Sigmoid colon (tissue), 7 donors: ENCODE measurements around the gene CDKL1. TPM values are rescaled to one million over a fixed set of nuclear protein-coding genes. Genes with fewer than 3 reads are reported as not detected.

Experiments used
- DNase-seq: peaks from one replicate; pipeline ENCODE4 v3.0.0-alpha.2; 2019
- H3K27ac ChIP-seq, 4 donors: fragments of 200-600 bp; sonication (generic); one replicate each; pipeline ENCODE4 v1.5.1; 2016 to 2019; ENCODE audit warnings: mild to moderate bottlenecking in 1 of 4
- H3K27me3 ChIP-seq, 3 donors: fragments of 200-600 bp; sonication (generic); one replicate each; pipeline ENCODE4 v1.5.1; 2019; ENCODE audit warnings: mild to moderate bottlenecking in 1 of 3
- H3K36me3 ChIP-seq, 4 donors: fragments of 200-600 bp; sonication (generic); one replicate each; pipeline ENCODE4 v1.5.1; 2016 to 2019
- H3K4me1 ChIP-seq, 4 donors: fragments of 200-600 bp; sonication (generic); one replicate each; pipeline ENCODE4 v1.5.1; 2017 to 2019
- H3K4me3 ChIP-seq, 4 donors: fragments of 200-600 bp; sonication (generic); one replicate each; pipeline ENCODE4 v1.5.1; 2017 to 2019; ENCODE audit warnings: mild to moderate bottlenecking in 2 of 4, moderate library complexity in 1 of 4
- H3K9me3 ChIP-seq, 4 donors: fragments of 200-600 bp in 3 of 4; sonication (generic) in 3 of 4; one replicate each; pipeline versions ENCODE4 v1.5.1 to v1.6.1; 2013 to 2019
- EP300 ChIP-seq, 4 donors: sonication (generic); formaldehyde crosslinking; IDR thresholded peaks; one replicate each; pipeline ENCODE4 v1.6.1; 2017; ENCODE audit warnings: antibody characterized with exemption in 4 of 4
- POLR2A ChIP-seq, 2 donors: fragments of 450-650 bp; IDR thresholded peaks; one replicate each; pipeline ENCODE4 v1.6.1; 2016; ENCODE audit warnings: antibody characterized with exemption in 2 of 2, mild to moderate bottlenecking in 2 of 2, moderate library complexity in 2 of 2
- POLR2AphosphoS5 ChIP-seq, 4 donors: sonication (generic); formaldehyde crosslinking; IDR thresholded peaks; one replicate each; pipeline ENCODE4 v1.6.1; 2017; ENCODE audit warnings: antibody characterized with exemption in 4 of 4
- WGBS, 2 donors: extraction: QIAGEN DNeasy Blood & Tissue Kit; methylation state at CpG; one replicate each; pipeline ENCODE4 v1.1.7; 2013; 5-methylcytosine and 5-hydroxymethylcytosine counted together
- intact Hi-C: fragments of 100-400 bp; cut with DNase I; formaldehyde crosslinking; loops from one replicate; pipeline ENCODE4 v1.15.1; 2023
- polyA plus RNA-seq, 3 donors: library from polyadenylated mRNA; stranded (reverse); fragments of 200-250 nt; gene quantifications; one replicate each; pipeline ENCODE4 v1.2.3, GENCODE V29; 2013
- total RNA-seq, 4 donors: library from RNA; depleted of rRNA; stranded (reverse); fragments of >200 nt; gene quantifications; one replicate each; pipeline ENCODE4 v1.1.0, GENCODE V29; 2016
- TF ChIP-seq, protein P1 (sequence below), 4 experiments: fragments of 450-650 bp in 3 of 4; fragments of 200-600 bp in 1 of 4; IDR thresholded peaks; one replicate each; pipeline ENCODE4 v1.5.1; 2016 to 2019; ENCODE audit warnings: antibody characterized with exemption in 4 of 4, mild to moderate bottlenecking in 3 of 4, moderate library complexity in 2 of 4
- donor health status: healthy with polysubstance abuse.
- donor health status: Bipolar disorder and iron deficiency.
- donor health status: healthy.

The CDKL1 gene
- total and polyA plus RNA-seq, 7 donors = 4.2 to 91.8 (median 39.8) TPM

DNA sequence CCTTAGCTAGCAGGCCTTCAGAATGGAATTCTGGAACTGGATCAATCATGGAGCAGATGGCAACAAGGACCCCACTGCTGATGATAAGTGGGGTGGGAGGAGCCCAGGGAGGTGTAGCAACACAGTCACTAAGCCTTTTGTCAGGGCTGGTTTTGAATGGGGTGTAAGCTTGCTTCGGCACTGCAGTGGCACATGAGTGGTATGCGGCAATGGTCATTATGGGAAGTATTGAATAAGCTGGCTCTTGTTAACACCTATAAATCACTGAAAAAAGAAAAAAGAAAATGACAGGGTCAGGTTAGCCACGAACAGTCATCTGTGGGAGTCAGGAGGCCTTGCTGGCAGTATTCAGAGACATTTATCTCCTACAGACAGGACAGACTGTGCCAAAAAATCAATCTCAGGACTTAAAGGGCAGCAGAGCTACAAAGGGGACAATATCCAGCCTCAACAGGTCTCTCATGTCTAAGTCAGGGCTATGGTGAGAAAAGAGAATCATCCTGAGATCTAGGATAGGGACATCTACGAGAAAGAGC, 19.1 kb downstream of the CDKL1 start:
- Histone ChIP-seq H3K27me3 (no peaks in the 10 kb centered on the region), H3K4me3 (no peak overlapping the region), H3K9me3 (no peaks in the 10 kb centered on the region), H3K36me3 (peaks cover 0 to 47% (median 0%) of the 10 kb centered on the region in 4 donors), H3K4me1 (peaks cover 0 to 4% (median 0%) of the 10 kb centered on the region in 4 donors), H3K27ac (no peak overlapping the region)
- TF ChIP-seq, protein P1, sequence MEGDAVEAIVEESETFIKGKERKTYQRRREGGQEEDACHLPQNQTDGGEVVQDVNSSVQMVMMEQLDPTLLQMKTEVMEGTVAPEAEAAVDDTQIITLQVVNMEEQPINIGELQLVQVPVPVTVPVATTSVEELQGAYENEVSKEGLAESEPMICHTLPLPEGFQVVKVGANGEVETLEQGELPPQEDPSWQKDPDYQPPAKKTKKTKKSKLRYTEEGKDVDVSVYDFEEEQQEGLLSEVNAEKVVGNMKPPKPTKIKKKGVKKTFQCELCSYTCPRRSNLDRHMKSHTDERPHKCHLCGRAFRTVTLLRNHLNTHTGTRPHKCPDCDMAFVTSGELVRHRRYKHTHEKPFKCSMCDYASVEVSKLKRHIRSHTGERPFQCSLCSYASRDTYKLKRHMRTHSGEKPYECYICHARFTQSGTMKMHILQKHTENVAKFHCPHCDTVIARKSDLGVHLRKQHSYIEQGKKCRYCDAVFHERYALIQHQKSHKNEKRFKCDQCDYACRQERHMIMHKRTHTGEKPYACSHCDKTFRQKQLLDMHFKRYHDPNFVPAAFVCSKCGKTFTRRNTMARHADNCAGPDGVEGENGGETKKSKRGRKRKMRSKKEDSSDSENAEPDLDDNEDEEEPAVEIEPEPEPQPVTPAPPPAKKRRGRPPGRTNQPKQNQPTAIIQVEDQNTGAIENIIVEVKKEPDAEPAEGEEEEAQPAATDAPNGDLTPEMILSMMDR (IDR thresholded peaks at IDR 0.05) = no peak
- TF ChIP-seq POLR2AphosphoS5 (IDR thresholded peaks at IDR 0.05) = no peak
- TF ChIP-seq EP300 (IDR thresholded peaks at IDR 0.05) = no peak
- TF ChIP-seq POLR2A (IDR thresholded peaks at IDR 0.05) = no peak
- intact Hi-C loops = no loop called here
- no peak for DNase-seq
- WGBS, 2 donors = 76 to 88% methylated on average over 4 of the region's 4 CpGs

DNA sequence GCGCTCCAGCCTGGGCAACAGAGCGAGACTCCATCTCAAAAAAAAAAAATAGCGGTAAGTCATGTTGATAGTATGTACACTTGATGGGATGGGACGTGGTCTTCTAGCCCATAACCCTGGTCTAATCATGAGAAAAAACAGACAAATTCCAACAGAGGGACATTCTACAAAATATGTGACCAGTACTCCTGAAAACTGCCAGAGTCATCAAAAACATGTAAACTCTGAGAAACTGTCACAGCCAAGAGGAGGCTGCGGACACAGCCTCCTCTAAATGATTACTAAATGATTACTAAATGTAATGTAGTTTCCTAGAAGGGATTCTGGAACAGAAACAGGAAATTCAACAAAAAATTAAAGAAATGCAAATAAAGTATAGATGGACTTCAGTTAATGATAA, 20.9 kb downstream of the CDKL1 start:
- no peaks in the 10 kb centered on the region for H3K9me3 ChIP-seq
- intact Hi-C loops = no loop called here
- H3K27ac ChIP-seq = no peak overlapping the region
- WGBS, 2 donors = 89 to 99% methylated on average over 5 of the region's 5 CpGs
- no peak for DNase-seq
- TF ChIP-seq POLR2AphosphoS5 (IDR thresholded peaks at IDR 0.05) (no peak), POLR2A (IDR thresholded peaks at IDR 0.05) (no peak), EP300 (IDR thresholded peaks at IDR 0.05) (no peak)
- TF ChIP-seq, protein P1 (IDR thresholded peaks at IDR 0.05) = no peak
- peaks cover 0 to 40% (median 0%) of the 10 kb centered on the region in 4 donors for H3K36me3 ChIP-seq
- peaks cover 0 to 4% (median 0%) of the 10 kb centered on the region in 4 donors for H3K4me1 ChIP-seq
- H3K27me3 ChIP-seq = no peaks in the 10 kb centered on the region
- no peak overlapping the region for H3K4me3 ChIP-seq

DNA sequence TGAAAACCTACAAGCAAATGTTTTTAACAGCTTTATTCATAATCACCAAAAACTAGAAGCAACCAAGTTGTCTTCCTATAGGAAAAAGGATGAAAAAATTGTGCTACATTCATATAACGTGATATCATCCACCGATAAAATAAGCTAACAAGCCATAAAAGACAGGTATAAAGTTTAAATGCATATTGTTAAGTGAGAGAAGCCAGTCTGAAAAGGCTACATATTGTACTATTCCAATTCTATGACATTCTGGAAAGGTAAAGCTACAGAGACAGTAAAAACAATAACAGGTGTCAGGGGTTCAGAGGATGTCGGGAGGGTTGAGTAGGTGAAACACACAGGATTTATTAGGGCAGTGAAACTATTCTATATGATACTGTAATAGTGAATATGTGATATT, 22.7 kb downstream of the CDKL1 start:
- peaks cover 0 to 4% (median 0%) of the 10 kb centered on the region in 4 donors for H3K4me1 ChIP-seq
- peaks cover 0 to 22% (median 0%) of the 10 kb centered on the region in 4 donors for H3K36me3 ChIP-seq
- no peak overlapping the region for H3K27ac ChIP-seq
- no peaks in the 10 kb centered on the region for H3K27me3 ChIP-seq
- H3K9me3 ChIP-seq = no peaks in the 10 kb centered on the region
- DNase-seq = no peak
- WGBS, 2 donors = 19 to 61% methylated on average over 3 of the region's 3 CpGs
- H3K4me3 ChIP-seq = no peak overlapping the region
- TF ChIP-seq, protein P1 (IDR thresholded peaks at IDR 0.05) = no peak
- no peak for TF ChIP-seq POLR2A (IDR thresholded peaks at IDR 0.05)
- TF ChIP-seq EP300 (IDR thresholded peaks at IDR 0.05) = no peak
- TF ChIP-seq POLR2AphosphoS5 (IDR thresholded peaks at IDR 0.05) = no peak
- intact Hi-C loops = no loop called here

DNA sequence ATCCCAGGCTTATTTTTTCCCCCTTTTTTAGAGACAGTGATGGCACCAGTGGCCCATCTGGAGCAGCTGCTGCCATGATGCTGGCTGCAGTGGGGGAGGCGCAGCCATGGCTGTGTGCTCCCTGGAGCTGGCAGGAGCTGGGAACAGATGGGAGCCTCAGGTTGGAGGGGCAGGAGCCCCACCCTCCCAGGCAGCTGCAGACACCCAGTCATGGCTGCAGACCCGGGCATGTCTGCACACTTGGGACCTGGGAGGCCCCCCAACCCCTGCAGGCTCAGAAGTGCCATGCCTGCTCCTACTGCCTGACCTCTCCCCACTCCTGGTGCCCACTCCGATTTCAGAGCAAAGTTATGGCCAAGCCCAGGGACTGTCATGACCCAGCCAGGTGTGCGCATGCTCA, 25.1 kb downstream of the CDKL1 start:
- Histone ChIP-seq H3K27ac (no peak overlapping the region), H3K36me3 (peaks cover 0 to 3% (median 0%) of the 10 kb centered on the region in 4 donors), H3K4me3 (no peak overlapping the region), H3K27me3 (no peaks in the 10 kb centered on the region), H3K4me1 (no peaks in the 10 kb centered on the region), H3K9me3 (no peaks in the 10 kb centered on the region)
- TF ChIP-seq EP300 (IDR thresholded peaks at IDR 0.05) (no peak), POLR2AphosphoS5 (IDR thresholded peaks at IDR 0.05) (no peak), POLR2A (IDR thresholded peaks at IDR 0.05) (no peak)
- TF ChIP-seq, protein P1 (IDR thresholded peaks at IDR 0.05) = no peak
- DNase-seq = no peak
- intact Hi-C loops = no loop called here
- WGBS, 2 donors = 92 to 94% methylated on average over 4 of the region's 4 CpGs

DNA sequence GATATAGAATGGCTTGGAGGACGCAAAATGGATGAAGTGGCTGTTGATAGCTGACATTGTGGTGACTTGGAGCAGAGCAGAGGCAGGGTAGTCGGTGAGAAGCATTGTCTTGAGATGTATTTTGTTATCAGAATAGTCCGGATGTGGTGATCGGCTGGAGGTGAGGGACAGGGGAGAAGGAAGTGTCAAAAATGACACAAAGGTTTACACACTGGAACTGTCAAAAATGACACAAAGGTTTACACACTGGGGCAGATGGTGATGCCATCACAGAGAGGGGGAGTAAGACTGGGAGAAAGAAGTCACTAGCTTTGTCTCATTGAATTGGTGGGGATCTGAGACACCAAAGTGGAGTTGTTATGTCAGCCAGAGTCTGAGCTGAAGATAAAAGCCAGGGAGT, 30.1 kb downstream of the CDKL1 start:
- Histone ChIP-seq H3K36me3 (no peaks in the 10 kb centered on the region), H3K4me1 (peaks cover 0 to 15% (median 11%) of the 10 kb centered on the region in 4 donors), H3K27ac (no peak overlapping the region), H3K27me3 (no peaks in the 10 kb centered on the region), H3K9me3 (no peaks in the 10 kb centered on the region), H3K4me3 (no peak overlapping the region)
- no peak for DNase-seq
- 91 to 94% methylated on average over 4 of the region's 4 CpGs for WGBS, 2 donors
- intact Hi-C loops = no loop called here
- TF ChIP-seq POLR2A (IDR thresholded peaks at IDR 0.05) (no peak), EP300 (IDR thresholded peaks at IDR 0.05) (no peak), POLR2AphosphoS5 (IDR thresholded peaks at IDR 0.05) (no peak)
- TF ChIP-seq, protein P1 (IDR thresholded peaks at IDR 0.05) = no peak
